SH-SY5Y (cell line): ENCODE results near the gene RABGAP1L.

Experiments
- GATA2 ChIP-seq: IDR thresholded peaks from 2 replicates; pipeline ENCODE4 v1.6.1; 2011; ENCODE audit warnings: mild to moderate bottlenecking, low read depth, low read length
- GATA3 ChIP-seq: IDR thresholded peaks from 2 replicates; pipeline ENCODE4 v1.6.1; 2011; ENCODE audit warnings: low read depth, mild to moderate bottlenecking, low read length, moderate library complexity

GRCh38 chr1:175024773-175025172, 865.5 kb downstream of the RABGAP1L start:
- TF ChIP-seq GATA3 (no peak), GATA2 (no peak)
